ENCODE data around the gene MLIP.

The MLIP gene

DNA sequence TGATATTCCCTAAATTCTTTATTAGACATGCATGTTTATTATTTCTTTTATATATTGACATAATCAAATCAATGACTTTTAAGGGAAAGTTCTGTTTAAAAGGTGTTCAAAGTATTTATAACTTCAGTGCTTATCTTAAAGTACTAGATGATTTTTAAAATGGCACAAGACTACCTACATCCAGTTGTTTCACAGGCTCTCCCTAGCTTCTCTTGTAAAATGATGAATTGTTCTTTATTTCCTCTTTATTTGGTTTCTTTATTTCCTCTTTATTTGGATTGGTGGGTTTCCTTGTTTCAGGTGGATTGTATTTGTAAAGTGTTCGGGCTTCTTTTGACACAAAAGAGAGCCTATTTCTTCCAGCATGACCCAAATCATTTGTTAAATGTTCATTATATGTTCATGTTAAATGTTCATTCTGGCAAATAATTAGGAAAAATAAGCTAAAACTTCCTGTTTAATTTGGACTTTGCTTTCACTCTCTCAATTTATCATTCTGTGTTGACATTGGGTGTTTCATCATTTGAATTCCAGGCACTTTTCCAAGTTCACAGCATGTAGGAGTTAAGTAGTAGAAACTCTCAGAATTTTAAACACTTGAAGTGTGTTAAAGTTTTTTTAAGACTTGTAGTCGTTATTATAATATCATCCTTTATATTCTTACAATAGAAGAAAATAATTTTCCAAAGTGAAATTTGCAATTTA lies 24.6 kb downstream of the MLIP start:
- H3K9me3 ChIP-seq, result no peaks in the 10 kb centered on the region
- no peaks in the 10 kb centered on the region; the same call in 1 of the 2 replicates for H3K27me3 ChIP-seq (ENCODE audit: low read depth)
- H3K4me3 ChIP-seq, result no peak overlapping the region
- no peaks in the 10 kb centered on the region for H3K4me1 ChIP-seq
- no peaks in the 10 kb centered on the region for H3K36me3 ChIP-seq (replicated peaks)
- DNase-seq (ENCODE audit: low spot score in 2 of 2), result no peak
- in situ Hi-C loops (cut with MboI; ENCODE audit: low sequenced_read_pairs), result no loop called here

DNA sequence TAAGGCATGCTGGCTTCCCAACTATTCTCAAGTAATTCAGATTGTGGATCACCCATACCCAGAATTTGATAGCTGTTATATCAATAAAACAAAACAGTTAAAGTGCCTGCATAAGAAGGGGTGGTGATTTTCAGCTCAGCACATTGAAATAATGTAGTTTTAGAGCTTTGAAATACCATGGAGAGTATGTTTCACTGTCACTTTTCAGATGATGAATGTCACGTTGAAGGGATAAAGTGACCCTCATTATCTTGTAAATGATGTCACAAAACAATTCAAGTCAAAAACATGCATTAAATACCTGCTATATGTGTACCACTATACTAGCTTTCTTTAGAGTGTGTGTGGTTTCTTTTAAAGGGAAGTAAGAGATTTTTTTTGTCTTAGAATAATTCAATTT lies 27.6 kb downstream of the MLIP start:
- Histone ChIP-seq H3K27me3 (ENCODE audit: low read depth) (no peaks in the 10 kb centered on the region), H3K4me1 (no peaks in the 10 kb centered on the region), H3K9me3 (no peaks in the 10 kb centered on the region), H3K4me3 (no peak overlapping the region), H3K36me3 (replicated peaks) (no peaks in the 10 kb centered on the region)
- in situ Hi-C loops (cut with MboI; ENCODE audit: low sequenced_read_pairs), result no loop called here
- DNase-seq (ENCODE audit: low spot score in 2 of 2), result no peak

DNA sequence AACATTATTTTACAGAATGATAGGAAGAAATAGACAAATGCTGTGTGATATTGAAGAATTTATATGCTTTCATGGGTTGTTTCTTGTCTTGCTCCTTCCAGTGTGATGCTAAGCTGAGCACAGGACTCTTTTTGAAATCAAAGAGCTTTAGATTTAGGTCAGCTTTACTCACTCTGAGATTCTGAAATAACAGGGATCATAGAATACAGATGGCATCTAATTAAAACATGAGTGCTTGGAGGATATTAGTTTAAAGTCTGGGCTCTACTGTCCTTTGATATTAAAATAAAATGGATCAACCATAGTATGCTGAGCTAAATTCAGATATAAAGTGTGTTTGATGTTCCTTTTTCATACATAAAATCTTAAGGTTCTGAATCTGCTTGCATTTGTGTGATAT lies 29.6 kb downstream of the MLIP start:
- H3K9me3 ChIP-seq, result no peaks in the 10 kb centered on the region
- no peaks in the 10 kb centered on the region for H3K27me3 ChIP-seq (ENCODE audit: low read depth)
- DNase-seq (ENCODE audit: low spot score in 2 of 2), result no peak
- no peak overlapping the region for H3K4me3 ChIP-seq
- H3K4me1 ChIP-seq, result no peaks in the 10 kb centered on the region
- H3K36me3 ChIP-seq (replicated peaks), result no peaks in the 10 kb centered on the region
- in situ Hi-C loops (cut with MboI; ENCODE audit: low sequenced_read_pairs), result no loop called here

DNA sequence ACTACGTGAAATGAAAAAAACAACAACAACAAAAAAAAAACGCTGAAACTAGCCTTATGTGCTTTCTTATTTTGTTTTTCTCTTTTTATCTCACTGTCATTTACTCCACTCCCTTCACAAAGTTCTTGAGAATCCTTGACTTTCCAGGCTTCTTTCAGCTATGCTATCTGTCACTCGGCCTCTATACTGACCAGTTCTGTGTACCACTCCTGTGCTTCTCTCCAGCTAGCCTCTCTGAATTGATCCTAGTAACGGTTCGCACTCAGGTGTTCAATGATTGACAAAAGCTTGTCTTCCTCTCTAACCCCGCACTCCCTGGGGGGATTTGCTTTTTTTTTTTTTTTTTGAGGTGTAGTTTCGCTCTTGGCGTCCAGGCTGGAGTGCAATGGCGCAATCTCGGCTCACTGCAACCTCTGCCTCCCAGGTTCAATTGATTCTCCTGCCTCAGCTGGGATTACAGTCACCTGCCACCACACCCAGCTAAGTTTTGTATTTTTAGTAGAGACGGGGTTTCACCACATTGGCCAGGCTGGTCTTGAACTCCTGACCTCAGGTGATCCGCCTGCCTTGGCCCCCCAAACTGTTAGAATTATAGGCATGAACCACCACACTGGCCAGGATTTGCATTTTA lies 31.8 kb downstream of the MLIP start:
- no peaks in the 10 kb centered on the region for H3K4me1 ChIP-seq
- no peaks in the 10 kb centered on the region for H3K9me3 ChIP-seq
- no peak for DNase-seq (ENCODE audit: low spot score in 2 of 2)
- no peaks in the 10 kb centered on the region for H3K27me3 ChIP-seq (ENCODE audit: low read depth)
- in situ Hi-C loops (cut with MboI; ENCODE audit: low sequenced_read_pairs), result no loop called here
- H3K36me3 ChIP-seq (replicated peaks), result no peaks in the 10 kb centered on the region
- no peak overlapping the region for H3K4me3 ChIP-seq

DNA sequence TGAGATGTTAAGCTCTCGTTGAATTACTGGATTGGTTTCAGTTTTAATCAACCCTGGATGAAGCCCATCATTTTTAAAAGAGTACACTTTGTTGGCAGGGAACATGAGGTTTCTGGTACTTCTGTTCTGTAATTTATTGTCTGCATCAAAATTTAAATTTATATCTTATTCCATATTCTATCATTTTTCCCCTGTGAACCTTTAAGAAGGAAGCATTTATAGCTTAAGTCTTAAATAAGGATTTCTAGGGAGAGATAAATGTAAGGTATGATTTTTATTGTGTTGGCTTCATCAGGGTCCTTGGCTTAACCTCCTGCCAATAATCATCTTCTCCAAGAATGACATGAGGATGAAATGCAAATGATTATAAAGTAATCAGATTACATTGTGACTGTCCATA lies 40.6 kb downstream of the MLIP start:
- in situ Hi-C loops (cut with MboI; ENCODE audit: low sequenced_read_pairs), result no loop called here
- no peaks in the 10 kb centered on the region for H3K4me1 ChIP-seq
- H3K9me3 ChIP-seq, result no peaks in the 10 kb centered on the region
- H3K27me3 ChIP-seq (ENCODE audit: low read depth), result no peaks in the 10 kb centered on the region
- H3K4me3 ChIP-seq, result no peak overlapping the region
- DNase-seq (ENCODE audit: low spot score in 2 of 2), result no peak
- H3K36me3 ChIP-seq (replicated peaks), result no peaks in the 10 kb centered on the region

DNA sequence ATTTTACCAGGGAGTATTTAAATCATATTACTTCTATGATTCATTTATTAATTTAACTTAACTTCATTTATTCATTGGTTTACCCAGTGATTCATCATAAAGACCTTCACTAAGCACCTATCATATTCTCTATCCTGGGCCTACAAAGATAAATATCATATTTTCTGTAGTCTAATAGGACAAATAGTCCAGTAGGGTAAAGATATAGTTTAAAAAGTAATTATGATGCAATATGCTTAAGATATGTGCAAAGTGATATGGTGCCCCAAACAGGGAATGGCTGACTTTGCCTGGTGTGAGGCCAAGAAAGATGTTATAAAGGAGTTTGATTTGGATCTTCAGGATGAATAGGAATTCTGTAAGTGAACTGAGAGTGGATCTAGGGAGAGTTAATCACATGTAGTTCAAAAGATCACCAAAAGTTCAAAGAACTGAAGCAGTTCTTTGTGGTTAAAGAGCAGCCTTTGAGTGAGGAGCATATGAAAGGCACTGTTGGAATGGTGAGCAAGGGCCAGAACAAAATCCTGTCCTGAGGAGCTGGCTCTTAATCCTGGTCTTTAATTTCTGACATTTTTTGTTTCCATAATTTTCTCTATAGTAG lies 45.5 kb downstream of the MLIP start:
- Histone ChIP-seq H3K4me3 (no peak overlapping the region), H3K27me3 (ENCODE audit: low read depth) (no peaks in the 10 kb centered on the region), H3K4me1 (no peaks in the 10 kb centered on the region), H3K36me3 (replicated peaks) (no peaks in the 10 kb centered on the region), H3K9me3 (no peaks in the 10 kb centered on the region)
- in situ Hi-C loops (cut with MboI; ENCODE audit: low sequenced_read_pairs), result no loop called here
- DNase-seq (ENCODE audit: low spot score in 2 of 2), result no peak

DNA sequence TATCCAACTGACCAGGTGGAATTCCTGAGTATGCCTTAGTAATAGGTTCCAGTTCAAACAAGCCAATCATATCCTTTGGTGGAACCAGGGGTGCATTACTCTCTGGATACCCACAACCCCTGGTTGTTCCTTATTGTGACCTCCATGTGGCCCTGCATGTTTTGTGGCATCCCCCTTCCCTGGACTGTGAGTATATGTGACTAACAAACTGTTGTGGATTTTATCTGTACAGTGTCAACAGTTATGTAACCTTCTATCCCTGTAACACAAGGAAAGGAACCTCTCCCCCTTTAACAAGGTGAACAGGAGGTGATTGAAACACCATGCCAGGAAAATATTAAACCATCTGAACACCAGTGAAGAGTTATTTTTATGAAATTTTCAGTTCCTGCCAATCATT lies 46.2 kb downstream of the MLIP start:
- no peaks in the 10 kb centered on the region for H3K4me1 ChIP-seq
- H3K4me3 ChIP-seq, result no peak overlapping the region
- no peaks in the 10 kb centered on the region for H3K9me3 ChIP-seq
- no peaks in the 10 kb centered on the region for H3K36me3 ChIP-seq (replicated peaks)
- no peak for DNase-seq (ENCODE audit: low spot score in 2 of 2)
- in situ Hi-C loops (cut with MboI; ENCODE audit: low sequenced_read_pairs), result no loop called here
- H3K27me3 ChIP-seq (ENCODE audit: low read depth), result no peaks in the 10 kb centered on the region

DNA sequence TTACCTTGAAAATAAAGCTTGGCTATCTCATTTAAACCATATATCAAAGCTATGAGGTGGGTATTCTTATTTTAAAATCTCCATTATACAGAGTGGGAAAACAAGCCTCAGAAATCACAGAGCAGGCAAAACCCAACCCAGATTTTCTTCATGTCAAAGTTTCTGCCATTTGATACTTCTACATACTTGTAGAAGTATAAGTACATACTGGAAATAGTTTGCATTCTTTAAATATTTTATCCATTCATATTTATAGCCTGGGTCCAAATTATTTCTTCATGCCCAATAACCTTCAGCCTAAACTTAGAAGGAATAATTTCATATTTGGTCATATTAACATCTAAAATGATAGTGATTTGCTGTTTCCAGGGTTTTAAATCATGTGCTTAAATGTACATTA lies 61.8 kb downstream of the MLIP start:
- DNase-seq (ENCODE audit: low spot score in 2 of 2), result no peak
- no peaks in the 10 kb centered on the region for H3K9me3 ChIP-seq
- H3K27me3 ChIP-seq (ENCODE audit: low read depth), result no peaks in the 10 kb centered on the region
- in situ Hi-C loops (cut with MboI; ENCODE audit: low sequenced_read_pairs), result no loop called here
- H3K4me1 ChIP-seq, result no peaks in the 10 kb centered on the region
- no peaks in the 10 kb centered on the region for H3K36me3 ChIP-seq (replicated peaks)
- H3K4me3 ChIP-seq, result no peak overlapping the region

DNA sequence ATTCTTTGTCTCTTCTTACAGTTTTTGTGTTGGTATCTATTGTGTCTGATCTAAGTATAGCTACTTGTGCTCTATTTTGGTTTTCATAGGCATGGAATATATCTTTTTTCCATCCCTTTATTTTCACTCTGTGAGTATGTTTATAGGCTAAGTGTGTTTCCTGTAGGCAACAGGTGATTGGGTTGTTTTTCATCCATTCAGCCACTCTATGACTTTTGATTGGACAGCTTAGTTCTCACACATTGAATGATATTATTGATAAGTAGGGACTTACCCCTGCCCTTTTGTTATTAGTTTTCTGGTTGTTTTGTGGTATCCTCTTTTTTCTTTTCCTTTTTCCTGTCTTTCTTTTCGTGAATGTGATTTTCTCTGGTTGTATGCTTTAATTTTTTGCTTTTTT lies 67.9 kb downstream of the MLIP start:
- no peaks in the 10 kb centered on the region for H3K36me3 ChIP-seq (replicated peaks)
- H3K4me1 ChIP-seq, result no peaks in the 10 kb centered on the region
- H3K9me3 ChIP-seq, result no peaks in the 10 kb centered on the region
- in situ Hi-C loops (cut with MboI; ENCODE audit: low sequenced_read_pairs), result no loop called here
- no peak for DNase-seq (ENCODE audit: low spot score in 2 of 2)
- no peak overlapping the region for H3K4me3 ChIP-seq
- no peaks in the 10 kb centered on the region for H3K27me3 ChIP-seq (ENCODE audit: low read depth)

DNA sequence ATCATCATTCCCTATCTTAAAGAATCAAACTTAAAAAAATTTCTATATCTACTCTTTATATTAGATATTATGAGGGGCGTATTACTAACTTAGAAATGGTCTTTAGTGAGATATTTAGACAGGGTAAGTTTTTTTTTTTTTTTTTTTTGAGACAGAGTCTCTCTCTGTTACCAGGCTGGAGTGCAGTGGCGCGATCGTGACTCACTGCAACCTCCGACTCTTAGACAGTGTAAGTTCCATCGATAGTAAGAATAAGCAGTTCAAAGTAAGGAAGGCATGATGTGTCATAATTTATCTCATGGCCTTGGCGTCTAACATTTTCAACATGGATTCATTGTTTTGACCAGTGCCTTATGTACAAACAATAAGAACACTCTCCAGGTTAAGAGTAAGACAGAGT lies 72.4 kb downstream of the MLIP start:
- no peak overlapping the region for H3K4me3 ChIP-seq
- in situ Hi-C loops (cut with MboI; ENCODE audit: low sequenced_read_pairs), result no loop called here
- no peaks in the 10 kb centered on the region for H3K9me3 ChIP-seq
- H3K36me3 ChIP-seq (replicated peaks), result no peaks in the 10 kb centered on the region
- no peaks in the 10 kb centered on the region for H3K27me3 ChIP-seq (ENCODE audit: low read depth)
- no peaks in the 10 kb centered on the region for H3K4me1 ChIP-seq
- no peak for DNase-seq (ENCODE audit: low spot score in 2 of 2)

DNA sequence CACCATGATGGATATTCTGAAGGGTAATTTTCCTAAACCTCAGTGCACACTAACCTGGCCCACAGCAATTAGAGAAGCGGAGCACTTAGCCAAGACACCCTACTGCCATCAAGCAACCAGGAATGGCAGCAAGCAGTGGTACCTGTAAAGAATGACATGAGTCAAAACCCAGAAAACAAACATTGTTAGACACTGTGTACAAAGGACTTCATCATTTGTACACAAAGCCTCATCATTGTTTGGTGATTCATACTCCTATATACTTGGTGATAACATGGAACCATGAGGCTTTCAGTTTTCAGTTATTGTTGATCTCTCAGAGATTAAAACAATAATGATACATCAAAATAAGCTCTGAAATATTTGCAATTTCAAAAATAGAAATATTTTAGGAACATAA lies 74.6 kb downstream of the MLIP start:
- Histone ChIP-seq H3K4me3 (no peak overlapping the region), H3K9me3 (no peaks in the 10 kb centered on the region), H3K4me1 (no peaks in the 10 kb centered on the region), H3K27me3 (ENCODE audit: low read depth) (no peaks in the 10 kb centered on the region), H3K36me3 (replicated peaks) (no peaks in the 10 kb centered on the region)
- no peak for DNase-seq (ENCODE audit: low spot score in 2 of 2)
- in situ Hi-C loops (cut with MboI; ENCODE audit: low sequenced_read_pairs), result no loop called here

DNA sequence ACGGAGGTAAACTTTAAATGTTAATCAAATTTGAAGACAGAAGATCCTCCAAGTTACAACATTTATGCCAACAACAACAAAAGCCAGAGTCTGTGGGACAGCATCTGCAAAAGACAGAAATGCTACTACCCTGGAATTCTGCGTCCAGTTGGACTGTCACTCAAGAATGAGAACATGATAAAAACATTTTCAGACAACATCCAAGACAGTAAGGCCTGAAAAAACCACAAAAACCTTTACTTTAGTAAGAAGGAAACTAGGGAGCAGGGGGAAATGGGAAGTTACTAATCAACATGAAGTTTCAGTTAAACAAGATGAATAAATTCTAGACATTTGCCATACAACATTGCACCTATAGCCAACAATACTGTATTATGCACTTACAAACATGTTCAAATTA lies 77.6 kb downstream of the MLIP start:
- Histone ChIP-seq H3K9me3 (no peaks in the 10 kb centered on the region), H3K36me3 (replicated peaks) (no peaks in the 10 kb centered on the region), H3K4me3 (no peak overlapping the region), H3K27me3 (ENCODE audit: low read depth) (no peaks in the 10 kb centered on the region), H3K4me1 (no peaks in the 10 kb centered on the region; the same call in 1 of the 2 replicates)
- no peak for DNase-seq (ENCODE audit: low spot score in 2 of 2)
- in situ Hi-C loops (cut with MboI; ENCODE audit: low sequenced_read_pairs), result no loop called here

DNA sequence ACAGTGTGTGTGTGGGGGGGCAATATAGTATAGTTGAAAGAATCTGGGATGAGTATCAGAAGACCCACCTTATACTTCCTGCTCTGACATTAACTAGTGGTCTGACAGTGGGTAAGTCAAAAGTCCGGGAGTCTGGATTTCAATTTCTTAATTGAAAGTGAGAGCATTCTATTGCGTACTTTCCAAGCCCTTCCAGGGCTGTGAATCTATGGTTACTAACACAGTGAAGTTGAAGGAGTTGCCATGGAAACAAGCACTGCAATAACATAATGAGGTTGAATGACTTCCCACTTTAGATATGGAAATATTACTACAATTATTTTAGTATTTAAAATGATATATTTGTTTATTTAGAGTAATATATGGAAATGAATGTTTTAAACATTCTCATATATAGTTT lies 80.2 kb downstream of the MLIP start:
- H3K27me3 ChIP-seq (ENCODE audit: low read depth), result no peaks in the 10 kb centered on the region
- peak in 1 of 2 experiments; percentile 19 for DNase-seq (ENCODE audit: low spot score in 2 of 2)
- no peak overlapping the region for H3K4me3 ChIP-seq
- H3K36me3 ChIP-seq (replicated peaks), result no peaks in the 10 kb centered on the region
- H3K9me3 ChIP-seq, result no peaks in the 10 kb centered on the region
- H3K4me1 ChIP-seq, result peaks cover 3% of the 10 kb centered on the region; the same call in 1 of the 2 replicates
- in situ Hi-C loops (cut with MboI; ENCODE audit: low sequenced_read_pairs), result no loop called here

DNA sequence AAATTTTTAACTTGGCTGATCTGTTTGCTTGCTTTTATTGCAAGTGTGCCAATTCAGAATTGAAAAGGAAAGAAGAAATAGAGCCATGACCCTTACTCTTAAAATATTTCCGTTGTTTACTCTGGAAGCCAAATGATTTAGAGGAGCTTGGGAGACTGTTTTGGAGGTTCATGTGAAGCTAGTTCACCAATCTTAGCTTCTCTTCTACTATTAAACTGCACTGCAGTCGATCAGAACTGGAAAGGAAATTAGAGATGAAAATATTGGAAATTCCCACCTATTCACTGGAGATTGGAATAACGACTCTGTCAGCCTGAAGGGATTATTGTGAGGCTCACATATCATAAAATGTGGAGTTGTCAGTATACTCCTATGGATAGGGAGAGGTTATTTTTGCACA lies 81.8 kb downstream of the MLIP start:
- in situ Hi-C loops (cut with MboI; ENCODE audit: low sequenced_read_pairs), result no loop called here
- no peak overlapping the region for H3K4me3 ChIP-seq
- no peak for DNase-seq (ENCODE audit: low spot score in 2 of 2)

More for the DNA sequence above, 81.8 kb downstream of the MLIP start:
- Histone ChIP-seq H3K9me3 (no peaks in the 10 kb centered on the region), H3K4me1 (peaks cover 3% of the 10 kb centered on the region; the same call in 1 of the 2 replicates), H3K27me3 (ENCODE audit: low read depth) (no peaks in the 10 kb centered on the region), H3K36me3 (replicated peaks) (no peaks in the 10 kb centered on the region)
